Measurements from ENCODE around the gene ZBTB16.
A peak's percentile ranks its signal among the peaks of the same experiment; 100 is the strongest.

Gene ZBTB16

DNA sequence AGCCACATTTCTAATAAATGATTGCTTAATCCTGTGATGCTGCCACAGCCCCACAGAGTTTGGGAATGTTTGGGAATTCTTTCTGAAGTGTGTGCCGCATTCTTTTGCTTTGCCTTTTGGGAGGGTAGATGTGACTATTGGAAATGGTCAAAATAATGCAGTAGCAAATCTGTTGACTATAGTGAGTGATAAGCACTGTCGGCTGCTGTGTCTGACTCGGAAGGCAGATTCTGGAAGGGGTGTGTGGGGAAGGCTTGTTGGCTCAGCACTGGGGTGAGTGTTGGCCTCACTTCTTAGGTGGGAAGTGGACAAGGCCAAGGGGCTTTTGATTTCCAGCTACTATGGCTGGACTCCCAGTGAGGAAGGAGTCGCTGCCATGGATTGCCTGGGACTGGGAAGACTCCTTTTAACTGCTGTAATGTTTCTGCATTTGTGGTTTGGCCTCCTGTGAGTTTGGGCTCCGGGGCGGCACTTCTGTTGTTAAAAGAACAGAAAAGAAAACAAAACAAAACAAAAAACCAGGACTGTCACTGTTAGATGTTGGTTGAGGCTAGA is 20.1 kb downstream of the ZBTB16 start:
- no peak overlapping the region for H3K4me3 ChIP-seq (ENCODE audit: low read depth, low read length)
- TF ChIP-seq POLR2A (IDR thresholded peaks at IDR 0.05; ENCODE audit: extremely low read depth, insufficient read length) (no peak), MYC (IDR thresholded peaks at IDR 0.05; ENCODE audit: low read depth, low read length) (no peak)
- TF ChIP-seq, protein P1, sequence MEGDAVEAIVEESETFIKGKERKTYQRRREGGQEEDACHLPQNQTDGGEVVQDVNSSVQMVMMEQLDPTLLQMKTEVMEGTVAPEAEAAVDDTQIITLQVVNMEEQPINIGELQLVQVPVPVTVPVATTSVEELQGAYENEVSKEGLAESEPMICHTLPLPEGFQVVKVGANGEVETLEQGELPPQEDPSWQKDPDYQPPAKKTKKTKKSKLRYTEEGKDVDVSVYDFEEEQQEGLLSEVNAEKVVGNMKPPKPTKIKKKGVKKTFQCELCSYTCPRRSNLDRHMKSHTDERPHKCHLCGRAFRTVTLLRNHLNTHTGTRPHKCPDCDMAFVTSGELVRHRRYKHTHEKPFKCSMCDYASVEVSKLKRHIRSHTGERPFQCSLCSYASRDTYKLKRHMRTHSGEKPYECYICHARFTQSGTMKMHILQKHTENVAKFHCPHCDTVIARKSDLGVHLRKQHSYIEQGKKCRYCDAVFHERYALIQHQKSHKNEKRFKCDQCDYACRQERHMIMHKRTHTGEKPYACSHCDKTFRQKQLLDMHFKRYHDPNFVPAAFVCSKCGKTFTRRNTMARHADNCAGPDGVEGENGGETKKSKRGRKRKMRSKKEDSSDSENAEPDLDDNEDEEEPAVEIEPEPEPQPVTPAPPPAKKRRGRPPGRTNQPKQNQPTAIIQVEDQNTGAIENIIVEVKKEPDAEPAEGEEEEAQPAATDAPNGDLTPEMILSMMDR (IDR thresholded peaks at IDR 0.05; ENCODE audit: low read depth, low read length) = no peak
- TF ChIP-seq, protein P2, sequence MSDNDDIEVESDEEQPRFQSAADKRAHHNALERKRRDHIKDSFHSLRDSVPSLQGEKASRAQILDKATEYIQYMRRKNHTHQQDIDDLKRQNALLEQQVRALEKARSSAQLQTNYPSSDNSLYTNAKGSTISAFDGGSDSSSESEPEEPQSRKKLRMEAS (IDR thresholded peaks at IDR 0.05; ENCODE audit: low read depth, low read length) = no peak

DNA sequence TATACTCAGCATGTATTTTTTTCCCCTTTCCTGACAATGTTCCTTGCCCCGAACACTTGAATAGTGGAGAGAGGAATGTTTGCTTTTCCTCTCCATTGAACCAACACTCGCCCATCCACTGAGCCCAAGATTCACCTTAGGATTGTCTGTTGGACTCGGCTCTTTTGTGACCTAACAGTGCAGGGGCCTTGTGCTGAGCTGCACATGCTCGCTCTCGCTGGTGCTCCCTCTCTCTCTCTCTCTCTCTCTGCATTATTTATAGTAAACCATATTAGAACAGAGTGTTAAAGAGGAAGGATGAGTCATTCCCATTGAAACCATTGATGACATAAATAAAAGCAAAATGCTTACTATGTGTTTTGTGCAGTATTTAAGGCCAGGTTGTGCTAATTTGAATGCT is 20.7 kb downstream of the ZBTB16 start:
- H3K4me3 ChIP-seq (ENCODE audit: low read depth, low read length) = no peak overlapping the region
- DNase-seq (ENCODE audit: low read depth) = peak; percentile 88
- TF ChIP-seq, protein P1 (IDR thresholded peaks at IDR 0.05; ENCODE audit: low read depth, low read length) = no peak
- TF ChIP-seq, protein P2 (IDR thresholded peaks at IDR 0.05; ENCODE audit: low read depth, low read length) = peak; percentile 73
- TF ChIP-seq MYC (IDR thresholded peaks at IDR 0.05; ENCODE audit: low read depth, low read length) (peak; percentile 66; the same call in 1 of the 2 replicates), POLR2A (IDR thresholded peaks at IDR 0.05; ENCODE audit: extremely low read depth, insufficient read length) (no peak)

More for the DNA sequence above, 20.1 kb downstream of the ZBTB16 start:
- DNase-seq (ENCODE audit: low read depth) = no peak

- no peak overlapping the region for H3K4me3 ChIP-seq (ENCODE audit: low read depth, low read length)
- TF ChIP-seq MYC (IDR thresholded peaks at IDR 0.05; ENCODE audit: low read depth, low read length) = no peak
- TF ChIP-seq, protein P1 (IDR thresholded peaks at IDR 0.05; ENCODE audit: low read depth, low read length) = no peak
- TF ChIP-seq POLR2A (IDR thresholded peaks at IDR 0.05; ENCODE audit: extremely low read depth, insufficient read length) = no peak
- TF ChIP-seq, protein P2 (IDR thresholded peaks at IDR 0.05; ENCODE audit: low read depth, low read length) = no peak
- DNase-seq (ENCODE audit: low read depth) = no peak
Observed at GRCh38 chr11:114080769-114081168, 21.3 kb downstream of the ZBTB16 start.

DNA sequence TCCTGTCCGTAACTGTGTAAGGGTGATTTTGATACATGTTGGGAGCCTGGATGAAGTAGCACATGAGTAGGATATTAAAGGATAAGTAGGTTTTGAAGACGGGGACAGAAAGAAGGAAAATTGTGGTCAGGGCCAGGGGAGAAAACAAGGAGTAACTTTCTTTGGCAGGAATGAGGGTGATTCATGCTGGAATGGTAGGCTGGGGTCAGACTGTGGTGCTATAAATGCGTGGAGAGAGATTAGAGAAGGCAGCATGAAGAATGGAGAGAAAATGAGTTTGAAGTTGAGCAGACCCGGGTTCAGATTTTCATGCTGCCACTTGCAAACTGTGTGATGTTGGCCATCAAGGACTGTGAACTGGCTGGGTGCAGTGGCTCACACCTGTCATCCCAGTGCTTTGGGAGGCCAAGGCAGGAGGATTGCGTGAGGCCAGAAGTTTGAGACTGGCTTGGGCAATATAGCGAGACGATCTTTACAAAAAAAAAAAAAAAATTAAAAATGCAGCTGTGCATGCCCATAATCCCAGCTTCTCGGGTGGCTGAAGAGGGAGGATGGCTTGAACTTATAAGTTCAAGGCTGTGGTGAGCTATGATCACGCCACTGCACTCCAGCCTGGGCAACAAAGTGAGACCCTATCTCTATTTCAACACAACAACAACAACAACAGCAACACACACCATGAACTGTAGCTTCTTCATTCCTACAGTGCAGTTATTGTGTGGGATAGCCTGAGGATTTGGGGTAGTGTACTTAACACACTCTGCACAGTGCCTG is 22.3 kb downstream of the ZBTB16 start:
- no peak for TF ChIP-seq POLR2A (IDR thresholded peaks at IDR 0.05; ENCODE audit: extremely low read depth, insufficient read length)
- TF ChIP-seq MYC (IDR thresholded peaks at IDR 0.05; ENCODE audit: low read depth, low read length) = no peak
- TF ChIP-seq, protein P1 (IDR thresholded peaks at IDR 0.05; ENCODE audit: low read depth, low read length) = no peak
- TF ChIP-seq, protein P2 (IDR thresholded peaks at IDR 0.05; ENCODE audit: low read depth, low read length) = no peak

GRCh38 chr11:114082415-114082748 is 22.9 kb downstream of the ZBTB16 start:
- peak overlapping the region; percentile 29 for H3K4me3 ChIP-seq (ENCODE audit: low read depth, low read length)
- no peak for DNase-seq (ENCODE audit: low read depth)
- TF ChIP-seq MYC (IDR thresholded peaks at IDR 0.05; ENCODE audit: low read depth, low read length) = no peak
- TF ChIP-seq, protein P2 (IDR thresholded peaks at IDR 0.05; ENCODE audit: low read depth, low read length) = peak; percentile 33; the same call in 1 of the 2 replicates
- TF ChIP-seq POLR2A (IDR thresholded peaks at IDR 0.05; ENCODE audit: extremely low read depth, insufficient read length) = no peak
- TF ChIP-seq, protein P1 (IDR thresholded peaks at IDR 0.05; ENCODE audit: low read depth, low read length) = no peak

More for the DNA sequence above, 22.3 kb downstream of the ZBTB16 start:
- peak overlapping the region; percentile 29 for H3K4me3 ChIP-seq (ENCODE audit: low read depth, low read length)
- no peak for DNase-seq (ENCODE audit: low read depth)

Measured in NB4 (cell line).